Activated CD4-positive, alpha-beta T cell treated with anti-CD3 and anti-CD28 coated beads, Interleukin-2, amount 10 ng/mL, durations not matched to agents 7 days and 5 days (primary cell): ENCODE data around the gene ACYP2. TPM values are rescaled to one million over a fixed set of nuclear protein-coding genes. Genes with fewer than 3 reads are reported as not detected.
"Not testable (repeated sequence)": the region's sequence is repeated elsewhere in the genome, so short reads cannot be mapped to it uniquely, and the experiment has no call there.

Experiments
- CTCF ChIA-PET: fragments of 350-600 bp; sonication (Branson Sonifier 250); formaldehyde crosslinking; loops from one replicate; lab custom pipeline; 2021; ENCODE audit warnings: antibody characterized with exemption; lab: Charles Lee
- POLR2A ChIA-PET: fragments of 350-600 bp; sonication (Branson Sonifier 250); formaldehyde crosslinking; loops from one replicate; lab custom pipeline; 2021; ENCODE audit warnings: antibody characterized with exemption; lab: Charles Lee
- DNase-seq: peaks from one replicate; pipeline ENCODE4 v3.0.0-alpha.2; 2020
- H3K27ac Mint-ChIP-seq: one replicate; pipeline ENCODE4 v1.8.0; 2021; ENCODE audit warnings: mild to moderate bottlenecking, moderate library complexity, mixed read lengths
- H3K27me3 Mint-ChIP-seq: one replicate; pipeline ENCODE4 v1.8.0; 2021; ENCODE audit warnings: mixed read lengths
- H3K36me3 Mint-ChIP-seq: one replicate; pipeline ENCODE4 v1.8.0; 2021; ENCODE audit warnings: low read depth, mixed read lengths
- H3K4me1 Mint-ChIP-seq: one replicate; pipeline ENCODE4 v1.8.0; 2021; ENCODE audit warnings: mixed read lengths
- H3K4me3 Mint-ChIP-seq: one replicate; pipeline ENCODE4 v1.8.0; 2021; ENCODE audit warnings: mild to moderate bottlenecking, moderate library complexity, mixed read lengths
- H3K9me3 Mint-ChIP-seq: one replicate; pipeline ENCODE4 v1.8.0; 2021; ENCODE audit warnings: mixed read lengths
- total RNA-seq, 2 experiments: library from RNA; stranded (reverse); gene quantifications; one replicate each; pipeline ENCODE4 v1.2.3, GENCODE V29; 2021

The ACYP2 gene
- total RNA-seq, 2 experiments from 2014 or later = 12.9 to 13.1 TPM

- H3K27ac Mint-ChIP-seq, H3K27me3 Mint-ChIP-seq, H3K36me3 Mint-ChIP-seq, H3K9me3 Mint-ChIP-seq, H3K4me3 Mint-ChIP-seq, H3K4me1 Mint-ChIP-seq, POLR2A ChIA-PET, DNase-seq: not testable (repeated sequence)
- CTCF ChIA-PET = interaction anchor here (0.6 kb wide), 1 partner anchor 220 kb away, joined by 3 read pairs; no protein-coding TSS in a partner anchor
Observed at GRCh38 chr2:54127174-54127573, 11.8 kb downstream of the ACYP2 start.

- no peak for DNase-seq
- Mint-ChIP-seq H3K9me3 (no peaks in the 10 kb centered on the region), H3K36me3 (no peaks in the 10 kb centered on the region), H3K4me1 (no peaks in the 10 kb centered on the region), H3K27me3 (no peaks in the 10 kb centered on the region), H3K4me3 (no peak overlapping the region), H3K27ac (no peak overlapping the region)
- POLR2A ChIA-PET = no interaction called here
- CTCF ChIA-PET = interaction anchor here (0.7 kb wide), 1 partner anchor 27 kb away, joined by 3 read pairs; no protein-coding TSS in a partner anchor
Observed at GRCh38 chr2:54133056-54133455, 17.6 kb downstream of the ACYP2 start.

GRCh38 chr2:54139210-54139609, 23.8 kb downstream of the ACYP2 start:
- CTCF ChIA-PET = no interaction called here
- Mint-ChIP-seq H3K27ac (no peak overlapping the region), H3K4me1 (no peaks in the 10 kb centered on the region), H3K9me3 (no peaks in the 10 kb centered on the region), H3K27me3 (no peaks in the 10 kb centered on the region), H3K36me3 (peaks cover 2% of the 10 kb centered on the region), H3K4me3 (no peak overlapping the region)
- POLR2A ChIA-PET = no interaction called here
- DNase-seq = no peak

- Mint-ChIP-seq H3K36me3 (peaks cover 3% of the 10 kb centered on the region), H3K4me3 (no peak overlapping the region), H3K9me3 (no peaks in the 10 kb centered on the region), H3K27ac (no peak overlapping the region), H3K4me1 (no peaks in the 10 kb centered on the region), H3K27me3 (no peaks in the 10 kb centered on the region)
- POLR2A ChIA-PET = no interaction called here
- no peak for DNase-seq
- CTCF ChIA-PET = interaction anchor here (0.6 kb wide), 1 partner anchor 131 kb away, joined by 3 read pairs; no protein-coding TSS in a partner anchor
Observed at GRCh38 chr2:54143780-54144179, 28.4 kb downstream of the ACYP2 start.

GRCh38 chr2:54148391-54148790, 33.0 kb downstream of the ACYP2 start:
- Mint-ChIP-seq H3K4me1 (no peaks in the 10 kb centered on the region), H3K27ac (no peak overlapping the region), H3K36me3 (peaks cover 6% of the 10 kb centered on the region), H3K9me3 (peaks cover 2% of the 10 kb centered on the region), H3K27me3 (no peaks in the 10 kb centered on the region), H3K4me3 (no peak overlapping the region)
- POLR2A ChIA-PET = interaction anchor here (0.5 kb wide), 1 partner anchor 38 kb away, joined by 3 read pairs; no protein-coding TSS in a partner anchor
- CTCF ChIA-PET = no interaction called here
- no peak for DNase-seq

GRCh38 chr2:54149638-54150441, 34.4 kb downstream of the ACYP2 start:
- ChIA-PET CTCF (no interaction called here), POLR2A (no interaction called here)
- H3K27ac Mint-ChIP-seq = no peak overlapping the region
- no peaks in the 10 kb centered on the region for H3K4me1 Mint-ChIP-seq
- no peaks in the 10 kb centered on the region for H3K27me3 Mint-ChIP-seq
- H3K9me3 Mint-ChIP-seq = peaks cover 7% of the 10 kb centered on the region
- peaks cover 9% of the 10 kb centered on the region for H3K36me3 Mint-ChIP-seq
- no peak for DNase-seq
- no peak overlapping the region for H3K4me3 Mint-ChIP-seq

GRCh38 chr2:54158311-54158710, 42.9 kb downstream of the ACYP2 start:
- no peaks in the 10 kb centered on the region for H3K27me3 Mint-ChIP-seq
- H3K27ac Mint-ChIP-seq = no peak overlapping the region
- H3K36me3 Mint-ChIP-seq = peaks cover 6% of the 10 kb centered on the region
- CTCF ChIA-PET = no interaction called here
- H3K4me3 Mint-ChIP-seq = no peak overlapping the region
- DNase-seq = no peak
- no peaks in the 10 kb centered on the region for H3K4me1 Mint-ChIP-seq
- POLR2A ChIA-PET = no interaction called here
- peaks cover 10% of the 10 kb centered on the region for H3K9me3 Mint-ChIP-seq

- POLR2A ChIA-PET = no interaction called here
- no peak overlapping the region for H3K27ac Mint-ChIP-seq
Observed at GRCh38 chr2:54161660-54162424, 46.4 kb downstream of the ACYP2 start.

GRCh38 chr2:54164106-54164505, 48.7 kb downstream of the ACYP2 start:
- Mint-ChIP-seq H3K9me3 (no peaks in the 10 kb centered on the region), H3K27me3 (no peaks in the 10 kb centered on the region), H3K36me3 (no peaks in the 10 kb centered on the region), H3K27ac (no peak overlapping the region), H3K4me1 (no peaks in the 10 kb centered on the region), H3K4me3 (no peak overlapping the region)
- ChIA-PET CTCF (interaction anchor here (0.5 kb wide), 1 partner anchor 382 kb away, joined by 4 read pairs; no protein-coding TSS in a partner anchor), POLR2A (no interaction called here)
- no peak for DNase-seq

More at GRCh38 chr2:54161660-54162424, 46.4 kb downstream of the ACYP2 start:
- Mint-ChIP-seq H3K9me3 (no peaks in the 10 kb centered on the region), H3K4me3 (no peak overlapping the region), H3K4me1 (no peaks in the 10 kb centered on the region), H3K36me3 (no peaks in the 10 kb centered on the region), H3K27me3 (no peaks in the 10 kb centered on the region)
- CTCF ChIA-PET = interaction anchor here (0.6 kb wide), 1 partner anchor 9 kb away, joined by 3 read pairs; no protein-coding TSS in a partner anchor
- DNase-seq = no peak

- Mint-ChIP-seq H3K4me1 (no peaks in the 10 kb centered on the region), H3K9me3 (no peaks in the 10 kb centered on the region), H3K36me3 (no peaks in the 10 kb centered on the region), H3K27me3 (no peaks in the 10 kb centered on the region), H3K4me3 (no peak overlapping the region), H3K27ac (no peak overlapping the region)
- no peak for DNase-seq
- CTCF ChIA-PET = no interaction called here
- POLR2A ChIA-PET = no interaction called here
Observed at GRCh38 chr2:54166121-54166773, 50.8 kb downstream of the ACYP2 start.

GRCh38 chr2:54176577-54176976, 61.2 kb downstream of the ACYP2 start:
- H3K4me1 Mint-ChIP-seq = no peaks in the 10 kb centered on the region
- H3K27me3 Mint-ChIP-seq = no peaks in the 10 kb centered on the region
- no peak overlapping the region for H3K4me3 Mint-ChIP-seq
- ChIA-PET POLR2A (no interaction called here), CTCF (interaction anchor here (1.3 kb wide), 1 partner anchor 23 kb away, joined by 3 read pairs; no protein-coding TSS in a partner anchor)
- DNase-seq = no peak
- no peak overlapping the region for H3K27ac Mint-ChIP-seq
- no peaks in the 10 kb centered on the region for H3K9me3 Mint-ChIP-seq
- H3K36me3 Mint-ChIP-seq = no peaks in the 10 kb centered on the region

GRCh38 chr2:54183281-54183680, 67.9 kb downstream of the ACYP2 start:
- DNase-seq = no peak
- CTCF ChIA-PET = no interaction called here
- no peaks in the 10 kb centered on the region for H3K9me3 Mint-ChIP-seq

More at GRCh38 chr2:54183281-54183680, 67.9 kb downstream of the ACYP2 start:
- no peaks in the 10 kb centered on the region for H3K27me3 Mint-ChIP-seq
- POLR2A ChIA-PET = no interaction called here
- H3K27ac Mint-ChIP-seq = no peak overlapping the region
- no peaks in the 10 kb centered on the region for H3K36me3 Mint-ChIP-seq
- no peaks in the 10 kb centered on the region for H3K4me1 Mint-ChIP-seq
- H3K4me3 Mint-ChIP-seq = no peak overlapping the region
